ENCODE data around the gene ILF3.
"Not testable (repeated sequence)": the region's sequence is repeated elsewhere in the genome, so short reads cannot be mapped to it uniquely, and the experiment has no call there.

Gene ILF3

DNA sequence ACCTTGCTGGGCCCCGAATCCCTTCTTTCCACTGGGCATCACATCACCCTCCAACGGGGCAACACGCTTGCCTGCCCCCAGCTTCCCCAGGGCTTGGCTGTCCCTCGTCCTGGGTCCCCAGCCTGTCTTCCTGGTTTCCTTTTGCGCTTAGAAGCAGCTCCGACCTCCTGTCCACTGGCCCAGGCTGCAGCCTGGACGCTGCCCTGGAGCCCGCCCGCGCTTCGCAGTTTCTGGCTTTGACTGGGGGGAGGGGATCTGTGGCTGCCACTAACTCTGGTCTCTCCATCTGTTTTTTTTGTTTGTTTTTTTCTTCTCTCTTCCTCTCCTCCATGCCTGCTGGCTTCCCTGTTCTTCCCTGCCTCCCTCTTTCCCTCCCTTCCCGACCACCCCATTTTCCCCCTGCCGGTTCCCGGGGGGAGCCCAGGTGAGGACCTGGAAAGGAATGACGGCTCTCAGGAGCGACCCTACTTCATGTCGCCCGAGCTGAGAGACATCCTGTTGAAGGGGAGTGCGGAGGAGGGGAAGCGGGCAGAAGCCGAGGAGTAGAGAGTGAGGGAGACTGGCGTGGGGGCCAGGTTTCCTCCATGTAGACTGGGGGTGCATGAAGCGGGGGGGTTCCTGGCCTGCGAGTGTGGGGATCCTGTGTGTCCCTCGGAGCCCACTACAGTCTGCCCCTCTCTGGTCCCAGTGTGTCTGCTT is 11.5 kb upstream of the ILF3 start:
- no peak for DNase-seq (ENCODE audit: low spot score)

DNA sequence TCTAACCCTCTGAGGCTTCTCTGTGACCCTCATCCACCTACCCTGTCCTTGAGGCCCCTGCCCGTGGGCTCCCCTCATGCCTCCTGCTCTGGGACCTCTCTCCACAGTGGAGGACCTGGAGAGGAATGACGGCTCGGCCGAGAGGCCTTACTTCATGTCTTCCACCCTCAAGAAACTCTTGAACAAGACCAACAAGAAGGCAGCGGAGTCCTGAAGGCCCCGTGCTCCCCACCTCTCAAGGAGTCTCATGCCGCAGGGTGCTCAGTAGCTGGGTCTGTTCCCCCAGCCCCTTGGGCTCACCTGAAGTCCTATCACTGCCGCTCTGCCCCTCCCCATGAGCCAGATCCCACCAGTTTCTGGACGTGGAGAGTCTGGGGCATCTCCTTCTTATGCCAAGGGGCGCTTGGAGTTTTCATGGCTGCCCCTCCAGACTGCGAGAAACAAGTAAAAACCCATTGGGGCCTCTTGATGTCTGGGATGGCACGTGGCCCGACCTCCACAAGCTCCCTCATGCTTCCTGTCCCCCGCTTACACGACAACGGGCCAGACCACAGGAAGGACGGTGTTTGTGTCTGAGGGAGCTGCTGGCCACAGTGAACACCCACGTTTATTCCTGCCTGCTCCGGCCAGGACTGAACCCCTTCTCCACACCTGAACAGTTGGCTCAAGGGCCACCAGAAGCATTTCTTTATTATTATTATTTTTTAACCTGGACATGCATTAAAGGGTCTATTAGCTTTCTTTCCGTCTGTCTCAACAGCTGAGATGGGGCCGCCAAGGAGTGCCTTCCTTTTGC is 10.8 kb upstream of the ILF3 start:
- DNase-seq (ENCODE audit: low spot score): no peak

GRCh38 chr19:10643968-10644259 is 10.2 kb upstream of the ILF3 start:
- DNase-seq (ENCODE audit: low spot score): no peak

GRCh38 chr19:10644260-10645007 is 9.7 kb upstream of the ILF3 start:
- peak; percentile 75 for DNase-seq (ENCODE audit: low spot score)

DNA sequence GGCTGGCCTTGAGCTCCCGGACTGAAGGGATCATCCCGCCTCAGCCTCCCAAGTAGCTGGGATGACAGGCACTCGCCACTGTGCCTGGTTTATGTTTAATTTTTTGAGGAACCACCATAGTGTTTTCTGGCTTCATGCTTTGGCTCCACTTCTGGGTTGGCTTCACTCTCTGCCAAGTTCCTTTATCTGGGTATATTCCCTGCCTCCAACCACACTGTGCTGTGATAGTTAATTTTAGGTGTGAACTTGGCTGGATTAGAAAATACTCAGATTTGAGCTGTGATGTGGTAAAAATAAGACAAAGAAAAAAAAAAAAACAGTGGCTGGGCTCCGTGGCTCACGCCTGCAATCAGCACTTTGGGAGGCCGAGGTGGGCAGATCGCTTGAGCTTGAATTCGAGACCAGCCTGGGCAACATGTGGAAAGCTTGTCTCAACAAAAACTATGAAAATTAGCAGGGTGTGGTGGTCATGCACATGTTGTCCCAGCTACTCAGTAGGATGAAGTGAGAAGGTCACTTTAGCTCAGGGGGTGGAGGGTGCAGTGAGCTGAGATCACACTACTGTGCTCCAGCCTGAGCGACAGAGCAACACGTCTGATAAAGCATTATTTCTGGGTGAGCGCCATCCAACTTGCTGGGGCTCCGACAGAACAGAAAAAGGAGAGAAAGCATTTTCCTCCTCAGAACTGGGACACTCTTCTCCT is 7.5 kb upstream of the ILF3 start:
- DNase-seq (ENCODE audit: low spot score): no peak

- no peak for DNase-seq (ENCODE audit: low spot score)
These were observed 5.8 kb upstream of the ILF3 start for GRCh38 chr19:10648360-10648759.

- DNase-seq (ENCODE audit: low spot score): no peak
These were observed 2.3 kb upstream of the ILF3 start for GRCh38 chr19:10651851-10652250.

GRCh38 chr19:10653482-10653731 is 739 bp upstream of the ILF3 start:
- no peak for DNase-seq (ENCODE audit: low spot score)

GRCh38 chr19:10654610-10655456 is 687 bp downstream of the ILF3 start:
- peak; percentile 48 for DNase-seq (ENCODE audit: low spot score)

- DNase-seq (ENCODE audit: low spot score): peak; percentile 35
These were observed 1.5 kb downstream of the ILF3 start for GRCh38 chr19:10655457-10656312.

DNA sequence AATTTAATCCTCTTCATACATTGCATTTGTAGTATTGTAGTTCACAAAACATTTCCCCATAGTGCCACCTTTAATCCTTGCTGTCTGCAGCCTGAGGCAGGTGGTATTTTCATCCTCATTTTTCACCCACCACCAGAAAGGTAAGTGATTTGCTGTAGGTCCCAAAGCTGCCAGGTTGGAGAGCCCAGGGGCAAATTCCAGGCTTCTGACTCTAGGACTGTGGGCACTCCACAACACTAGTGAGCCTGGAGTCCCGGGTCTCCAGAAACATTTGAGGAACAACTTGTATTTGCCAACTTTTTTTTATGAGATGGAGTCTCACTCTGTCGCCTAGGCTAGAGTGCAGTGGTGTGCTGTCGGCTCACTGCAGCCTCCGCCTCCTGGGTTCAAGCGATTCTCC is 6.2 kb downstream of the ILF3 start:
- DNase-seq (ENCODE audit: low spot score): no peak

GRCh38 chr19:10661946-10662345 is 7.8 kb downstream of the ILF3 start:
- no peak for DNase-seq (ENCODE audit: low spot score)

DNA sequence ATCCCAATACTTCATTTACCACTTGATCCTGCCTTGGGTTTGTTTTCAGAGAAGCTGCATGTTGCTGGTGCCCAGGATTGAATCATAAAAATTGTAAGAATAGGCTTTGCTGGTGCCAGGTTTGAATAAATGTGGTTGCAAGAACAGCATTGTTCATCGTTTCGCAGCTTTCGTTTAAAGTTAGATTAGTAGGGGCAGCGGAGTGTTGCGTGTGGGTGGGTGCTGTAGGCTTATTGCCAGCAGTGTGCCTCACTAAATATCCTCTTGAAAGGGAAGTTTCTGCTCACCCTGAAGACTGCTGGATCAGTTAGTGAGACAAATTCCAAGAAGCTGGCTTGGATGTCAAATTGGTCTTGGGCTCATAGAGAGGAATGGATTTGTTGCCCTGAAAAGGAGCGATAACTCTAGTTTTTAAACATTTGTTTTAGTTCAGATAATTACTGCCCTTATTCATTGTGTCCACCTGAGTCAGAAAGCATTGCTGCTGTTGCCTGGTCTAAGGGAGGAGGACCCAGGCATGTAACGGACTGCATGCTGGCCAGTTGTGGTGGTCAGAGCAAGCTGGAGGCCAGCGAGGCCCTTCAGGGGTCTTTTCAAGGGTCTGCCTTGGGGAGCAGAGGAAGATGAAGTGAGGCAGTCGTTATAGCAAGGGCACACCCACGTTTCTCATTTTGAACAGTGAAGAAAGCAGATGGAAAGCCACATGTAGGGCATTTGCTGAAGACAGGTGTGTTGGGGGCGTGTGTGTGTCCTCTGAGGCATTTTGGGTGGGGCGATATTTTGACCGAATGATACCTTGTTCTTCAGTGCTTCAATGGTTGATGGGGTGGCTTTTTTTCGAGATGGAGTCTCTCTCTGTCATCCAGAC is 8.5 kb downstream of the ILF3 start:
- no peak for DNase-seq (ENCODE audit: low spot score)

DNA sequence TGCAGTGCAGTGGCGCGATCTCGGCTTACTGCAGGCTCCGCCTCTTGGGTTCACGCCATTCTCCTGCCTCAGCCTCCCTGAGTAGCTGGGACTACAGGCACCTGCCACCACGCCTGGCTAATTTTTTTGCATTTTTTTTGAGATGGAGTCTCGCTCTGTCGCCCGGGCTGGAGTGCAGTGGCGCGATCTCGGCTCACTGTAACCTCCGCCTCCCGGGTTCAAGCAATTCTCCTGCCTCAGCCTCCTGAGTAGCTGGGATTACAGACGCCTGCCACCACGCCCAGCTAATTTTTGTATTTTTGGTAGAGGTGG is 9.1 kb downstream of the ILF3 start:
- DNase-seq (ENCODE audit: low spot score): not testable (repeated sequence)

- DNase-seq (ENCODE audit: low spot score): no peak
These were observed 13.7 kb downstream of the ILF3 start for GRCh38 chr19:10667867-10668266.

GRCh38 chr19:10669246-10669645 is 15.1 kb downstream of the ILF3 start:
- no peak for DNase-seq (ENCODE audit: low spot score)

- no peak for DNase-seq (ENCODE audit: low spot score)
These were observed 16.0 kb downstream of the ILF3 start for GRCh38 chr19:10670182-10670581.

DNA sequence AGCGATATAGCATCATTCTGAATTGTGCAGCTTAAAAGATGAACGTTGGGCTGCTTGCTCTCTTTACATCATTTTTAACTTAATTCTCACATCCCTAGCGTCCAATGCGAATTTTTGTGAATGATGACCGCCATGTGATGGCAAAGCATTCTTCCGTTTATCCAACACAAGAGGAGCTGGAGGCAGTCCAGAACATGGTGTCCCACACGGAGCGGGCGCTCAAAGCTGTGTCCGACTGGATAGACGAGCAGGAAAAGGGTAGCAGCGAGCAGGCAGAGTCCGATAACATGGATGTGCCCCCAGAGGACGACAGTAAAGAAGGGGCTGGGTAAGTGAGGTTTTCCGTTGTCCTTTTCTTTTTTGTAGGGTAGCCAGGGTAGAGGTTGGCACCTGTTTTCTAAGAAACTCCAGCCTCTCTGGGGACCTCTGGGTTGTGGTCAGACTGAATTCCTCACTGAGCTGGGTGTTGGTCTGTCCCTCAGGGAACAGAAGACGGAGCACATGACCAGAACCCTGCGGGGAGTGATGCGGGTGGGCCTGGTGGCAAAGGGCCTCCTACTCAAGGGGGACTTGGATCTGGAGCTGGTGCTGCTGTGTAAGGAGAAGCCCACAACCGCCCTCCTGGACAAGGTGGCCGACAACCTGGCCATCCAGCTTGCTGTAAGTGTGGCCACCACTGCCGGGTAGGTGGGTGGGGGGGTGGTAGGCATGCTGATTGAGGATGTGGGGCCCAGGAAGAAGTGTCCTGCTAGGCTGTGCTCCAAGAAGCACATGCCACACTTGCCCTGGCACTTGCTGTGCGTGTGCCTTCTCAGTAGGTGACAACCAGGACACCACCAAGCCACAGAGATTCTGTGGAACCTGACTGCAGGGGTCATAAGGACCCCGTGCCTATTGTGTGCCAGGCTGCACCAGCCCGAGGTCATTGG is 17.0 kb downstream of the ILF3 start:
- DNase-seq (ENCODE audit: low spot score): no peak

GRCh38 chr19:10671922-10672321 is 17.8 kb downstream of the ILF3 start:
- DNase-seq (ENCODE audit: low spot score): not testable (repeated sequence)

Data from kidney capillary endothelial cell (primary cell).